Measurements from ENCODE around the gene CASKIN2. TPM values are rescaled to one million over a fixed set of nuclear protein-coding genes. Genes with fewer than 3 reads are reported as not detected.

Gene CASKIN2
- total and polyA plus RNA-seq, 2 experiments from 2014 or later, result 1.9 to 6.2 TPM

GRCh38 chr17:75561927-75562603 lies 46.7 kb upstream of the CASKIN2 start:
- Histone ChIP-seq H3K4me1 (ENCODE audit: insufficient read depth) (0 out of 2 replicates have a peak, but pooled peaks cover 5% of the 10 kb centered on the region), H3K9me3 (ENCODE audit: low read depth) (no peaks in the 10 kb centered on the region), H2AFZ (no peak overlapping the region), H3K27ac (no peak overlapping the region), H3K79me2 (ENCODE audit: insufficient read depth) (no peaks in the 10 kb centered on the region), H3F3A (ENCODE audit: insufficient read depth) (no peaks in the 10 kb centered on the region), H3K4me3 (no peak overlapping the region), H3K36me3 (ENCODE audit: low read depth) (no peaks in the 10 kb centered on the region), H4K20me1 (ENCODE audit: insufficient read depth) (no peaks in the 10 kb centered on the region), H3K4me2 (ENCODE audit: unreplicated experiment) (no peak overlapping the region), H3K9me2 (ENCODE audit: insufficient read depth) (no peaks in the 10 kb centered on the region), H3K9ac (no peak overlapping the region), H3K27me3 (replicated peaks; ENCODE audit: insufficient read depth) (no peaks in the 10 kb centered on the region; the same call in 1 of the 2 replicates)
- WGBS, 2 experiments (ENCODE audit: low coverage in 1 of 2, low lambda C conversion rate in 2 of 2, missing lambda C conversion rate in 2 of 2), result 46 to 49% methylated on average over 5 of the region's 5 CpGs
- TF ChIP-seq EZH2phosphoT487 (IDR thresholded peaks at IDR 0.05; ENCODE audit: insufficient read depth, low read depth), result no peak
- no peak for TF ChIP-seq EZH2 (IDR thresholded peaks at IDR 0.05; ENCODE audit: insufficient read depth, poor library complexity, severe bottlenecking)
- in situ Hi-C loops (cut with MboI), result no loop called here
- peak; percentile 16 for DNase-seq

- WGBS, 2 experiments (ENCODE audit: low coverage in 1 of 2, low lambda C conversion rate in 2 of 2, missing lambda C conversion rate in 2 of 2), result 60 to 73% methylated on average over 8 to 9 of the region's 9 CpGs
Measured at GRCh38 chr17:75559958-75560533, 44.7 kb upstream of the CASKIN2 start.

GRCh38 chr17:75558666-75559530 lies 43.6 kb upstream of the CASKIN2 start:
- H3K79me2 ChIP-seq (ENCODE audit: insufficient read depth), result no peaks in the 10 kb centered on the region
- H3K4me3 ChIP-seq, result no peak overlapping the region
- H3K9ac ChIP-seq, result no peak overlapping the region
- H3K4me1 ChIP-seq (ENCODE audit: insufficient read depth), result 0 out of 2 replicates have a peak, but pooled peaks cover 5% of the 10 kb centered on the region
- H3F3A ChIP-seq (ENCODE audit: insufficient read depth), result no peaks in the 10 kb centered on the region
- no peaks in the 10 kb centered on the region for H3K36me3 ChIP-seq (ENCODE audit: low read depth)
- H2AFZ ChIP-seq, result no peak overlapping the region
- in situ Hi-C loops (cut with MboI), result no loop called here
- TF ChIP-seq EZH2 (IDR thresholded peaks at IDR 0.05; ENCODE audit: insufficient read depth, poor library complexity, severe bottlenecking) (no peak), EZH2phosphoT487 (IDR thresholded peaks at IDR 0.05; ENCODE audit: insufficient read depth, low read depth) (no peak)
- DNase-seq, result no peak
- no peaks in the 10 kb centered on the region for H3K9me3 ChIP-seq (ENCODE audit: low read depth)
- WGBS, 2 experiments (ENCODE audit: low coverage in 1 of 2, low lambda C conversion rate in 2 of 2, missing lambda C conversion rate in 2 of 2), result 63 to 68% methylated on average over 25 to 38 of the region's 38 CpGs
- no peaks in the 10 kb centered on the region for H4K20me1 ChIP-seq (ENCODE audit: insufficient read depth)
- no peak overlapping the region for H3K4me2 ChIP-seq (ENCODE audit: unreplicated experiment)
- H3K27me3 ChIP-seq (replicated peaks; ENCODE audit: insufficient read depth), result no peaks in the 10 kb centered on the region
- H3K27ac ChIP-seq, result no peak overlapping the region
- no peaks in the 10 kb centered on the region for H3K9me2 ChIP-seq (ENCODE audit: insufficient read depth)

More at GRCh38 chr17:75559958-75560533, 44.7 kb upstream of the CASKIN2 start:
- Histone ChIP-seq H3K27me3 (replicated peaks; ENCODE audit: insufficient read depth) (no peaks in the 10 kb centered on the region), H3K9ac (no peak overlapping the region), H3K36me3 (ENCODE audit: low read depth) (no peaks in the 10 kb centered on the region), H3K9me2 (ENCODE audit: insufficient read depth) (no peaks in the 10 kb centered on the region), H3K4me3 (no peak overlapping the region), H4K20me1 (ENCODE audit: insufficient read depth) (no peaks in the 10 kb centered on the region), H3K79me2 (ENCODE audit: insufficient read depth) (no peaks in the 10 kb centered on the region), H2AFZ (no peak overlapping the region), H3K27ac (no peak overlapping the region), H3K4me1 (ENCODE audit: insufficient read depth) (0 out of 2 replicates have a peak, but pooled peaks cover 5% of the 10 kb centered on the region), H3F3A (ENCODE audit: insufficient read depth) (no peaks in the 10 kb centered on the region), H3K4me2 (ENCODE audit: unreplicated experiment) (no peak overlapping the region), H3K9me3 (ENCODE audit: low read depth) (no peaks in the 10 kb centered on the region)
- TF ChIP-seq EZH2phosphoT487 (IDR thresholded peaks at IDR 0.05; ENCODE audit: insufficient read depth, low read depth), result no peak
- TF ChIP-seq EZH2 (IDR thresholded peaks at IDR 0.05; ENCODE audit: insufficient read depth, poor library complexity, severe bottlenecking), result no peak
- no peak for DNase-seq
- in situ Hi-C loops (cut with MboI), result no loop called here

- Histone ChIP-seq H3F3A (ENCODE audit: insufficient read depth) (no peaks in the 10 kb centered on the region), H3K27ac (no peak overlapping the region)
- in situ Hi-C loops (cut with MboI), result no loop called here
Measured at GRCh38 chr17:75557852-75558665, 42.7 kb upstream of the CASKIN2 start.

More at GRCh38 chr17:75557852-75558665, 42.7 kb upstream of the CASKIN2 start:
- Histone ChIP-seq H3K9me3 (ENCODE audit: low read depth) (no peaks in the 10 kb centered on the region), H3K9ac (no peak overlapping the region), H3K4me1 (ENCODE audit: insufficient read depth) (0 out of 2 replicates have a peak, but pooled peaks cover 5% of the 10 kb centered on the region), H3K79me2 (ENCODE audit: insufficient read depth) (no peaks in the 10 kb centered on the region), H4K20me1 (ENCODE audit: insufficient read depth) (no peaks in the 10 kb centered on the region), H3K9me2 (ENCODE audit: insufficient read depth) (no peaks in the 10 kb centered on the region), H3K4me2 (ENCODE audit: unreplicated experiment) (no peak overlapping the region), H3K36me3 (ENCODE audit: low read depth) (no peaks in the 10 kb centered on the region), H3K27me3 (replicated peaks; ENCODE audit: insufficient read depth) (no peaks in the 10 kb centered on the region), H2AFZ (no peak overlapping the region), H3K4me3 (no peak overlapping the region)
- TF ChIP-seq EZH2phosphoT487 (IDR thresholded peaks at IDR 0.05; ENCODE audit: insufficient read depth, low read depth) (no peak), EZH2 (IDR thresholded peaks at IDR 0.05; ENCODE audit: insufficient read depth, poor library complexity, severe bottlenecking) (no peak)
- DNase-seq, result no peak
- 75 to 80% methylated on average over 18 of the region's 18 CpGs for WGBS, 2 experiments (ENCODE audit: low coverage in 1 of 2, low lambda C conversion rate in 2 of 2, missing lambda C conversion rate in 2 of 2)
